HepG2 (cell line): ENCODE results near the gene FXR2. TPM values are rescaled to one million over a fixed set of nuclear protein-coding genes. Genes with fewer than 3 reads are reported as not detected.

Experiments used
- CAMTA2 ChIP-seq: sonication (generic); formaldehyde crosslinking; IDR thresholded peaks from 2 replicates; pipeline ENCODE4 v1.4.0; 2020; ENCODE audit warnings: mild to moderate bottlenecking, missing genetic modification reagents, borderline replicate concordance
- FOSL1 ChIP-seq: sonication (generic); formaldehyde crosslinking; IDR thresholded peaks from 2 replicates; pipeline ENCODE4 v1.9.0; 2021; ENCODE audit warnings: missing genetic modification reagents, borderline replicate concordance
- GRHL1 ChIP-seq: sonication (generic); formaldehyde crosslinking; conservative IDR thresholded peaks from 2 replicates; pipeline ENCODE4 v1.8.0; 2022; ENCODE audit warnings: missing genetic modification reagents
- IRF1 ChIP-seq: sonication (generic); formaldehyde crosslinking; IDR thresholded peaks from 2 replicates; pipeline ENCODE4 v1.4.0; 2020; ENCODE audit warnings: low read depth, mild to moderate bottlenecking, missing genetic modification reagents
- KDM2A ChIP-seq: sonication (generic); formaldehyde crosslinking; IDR thresholded peaks from 2 replicates; pipeline ENCODE4 v1.4.0; 2020; ENCODE audit warnings: low read depth, missing genetic modification reagents, borderline replicate concordance
- KDM5A ChIP-seq: fragments of 200-600 bp; sonication (generic); IDR thresholded peaks from 2 replicates; pipeline ENCODE4 v1.7.0; 2018; ENCODE audit warnings: antibody characterized with exemption, mild to moderate bottlenecking, low read length, borderline replicate concordance
- MBD4 ChIP-seq: IDR thresholded peaks from 2 replicates; pipeline ENCODE4 v1.6.1; 2012; ENCODE audit warnings: low read length, inconsistent platforms, borderline replicate concordance
- MTA3 ChIP-seq: sonication (generic); formaldehyde crosslinking; IDR thresholded peaks from 2 replicates; pipeline ENCODE4 v1.4.0; 2020; ENCODE audit warnings: missing genetic modification reagents
- NFYC ChIP-seq: IDR thresholded peaks from 2 replicates; pipeline ENCODE4 v1.6.1; 2016; ENCODE audit warnings: missing genetic modification reagents, missing compliant biosample characterization
- RCOR2 ChIP-seq: IDR thresholded peaks from 2 replicates; pipeline ENCODE4 v1.6.1; 2016; ENCODE audit warnings: missing biosample characterization, missing genetic modification reagents
- SRF ChIP-seq: IDR thresholded peaks from 2 replicates; pipeline ENCODE4 v1.6.1; 2011; ENCODE audit warnings: mild to moderate bottlenecking, low read depth, low read length, moderate library complexity
- TCF7 ChIP-seq: sonication (generic); IDR thresholded peaks from 2 replicates; pipeline ENCODE4 v1.6.1; 2016; ENCODE audit warnings: antibody characterized with exemption, low read depth
- TP53 ChIP-seq: sonication (generic); formaldehyde crosslinking; conservative IDR thresholded peaks from 2 replicates; pipeline ENCODE4 v1.4.0; 2020; ENCODE audit warnings: missing genetic modification reagents
- ZFX ChIP-seq: sonication (generic); formaldehyde crosslinking; IDR thresholded peaks from 2 replicates; pipeline ENCODE4 v1.4.0; 2020; ENCODE audit warnings: mild to moderate bottlenecking, low read depth, missing genetic modification reagents, moderate library complexity
- ZNF746 ChIP-seq: sonication (generic); formaldehyde crosslinking; IDR thresholded peaks from 2 replicates; pipeline ENCODE4 v1.8.0; 2022; ENCODE audit warnings: mild to moderate bottlenecking, missing genetic modification reagents
- polyA plus RNA-seq, 8 experiments: library from polyadenylated mRNA; depleted of rRNA in 3 of 8; stranded (reverse) in 7 of 8; unstranded in 1 of 8; fragments of >200 nt; fragmentation: Illumina TruSeq in 4 of 8; extraction: Trizol in 4 of 8; gene quantifications; 2 replicates each; pipeline versions ENCODE4 v1.2.1 to v1.2.3, GENCODE V29; 2011 to 2016; ENCODE audit warnings: low read depth in 4 of 8, missing spikeins in 1 of 8, mixed read lengths in 1 of 8; ENCODE audit not compliant: insufficient read depth in 1 of 8
- total RNA-seq, 5 experiments: library from RNA; depleted of rRNA; stranded (reverse); fragments of >200 nt; fragmentation: Illumina TruSeq; extraction: Trizol; gene quantifications; 2 replicates each; pipeline ENCODE4 v1.2.3, GENCODE V29; 2016; ENCODE audit warnings: low read depth in 1 of 5
- TF ChIP-seq, protein P1 (sequence below): IDR thresholded peaks from 2 replicates; pipeline ENCODE4 v1.6.1; 2016; ENCODE audit warnings: low read depth, control low read depth
- TF ChIP-seq, protein P2 (sequence below): sonication (generic); formaldehyde crosslinking; IDR thresholded peaks from one replicate; pipeline ENCODE4 v1.5.1; 2020; ENCODE audit warnings: mild to moderate bottlenecking, missing genetic modification reagents; ENCODE audit errors: not compliant biosample characterization
- TF ChIP-seq, protein P3 (sequence below): sonication (generic); formaldehyde crosslinking; IDR thresholded peaks from 2 replicates; pipeline ENCODE4 v1.5.0; 2020; ENCODE audit warnings: missing genetic modification reagents

FXR2 gene
- total and polyA plus RNA-seq, 2 of the 13 experiments (the other 11 are each of a cell fraction or from before 2014, with no cell fraction given): 20.9 to 24.4 TPM

DNA sequence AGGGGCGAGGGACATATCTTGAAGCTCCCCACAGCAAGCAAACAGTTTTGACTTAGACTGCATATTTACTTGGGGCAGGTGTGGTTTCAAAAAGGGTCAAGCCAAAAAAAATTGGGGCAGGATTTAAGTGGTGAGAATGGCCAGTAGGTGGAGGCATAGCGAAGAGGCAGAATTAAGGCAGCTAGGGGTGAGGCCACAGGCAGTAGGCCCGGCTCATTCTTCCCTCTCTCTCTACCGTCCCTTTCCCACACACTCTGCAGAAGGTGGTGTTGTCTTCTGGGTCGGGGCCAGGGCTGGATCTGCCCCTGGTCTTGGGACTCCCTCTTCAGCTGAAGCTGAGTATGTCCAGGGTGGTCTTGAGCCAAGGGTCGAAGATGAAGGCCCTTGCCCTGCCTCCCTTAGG lies 17.8 kb upstream of the FXR2 start (continued):
- TF ChIP-seq, protein P1, sequence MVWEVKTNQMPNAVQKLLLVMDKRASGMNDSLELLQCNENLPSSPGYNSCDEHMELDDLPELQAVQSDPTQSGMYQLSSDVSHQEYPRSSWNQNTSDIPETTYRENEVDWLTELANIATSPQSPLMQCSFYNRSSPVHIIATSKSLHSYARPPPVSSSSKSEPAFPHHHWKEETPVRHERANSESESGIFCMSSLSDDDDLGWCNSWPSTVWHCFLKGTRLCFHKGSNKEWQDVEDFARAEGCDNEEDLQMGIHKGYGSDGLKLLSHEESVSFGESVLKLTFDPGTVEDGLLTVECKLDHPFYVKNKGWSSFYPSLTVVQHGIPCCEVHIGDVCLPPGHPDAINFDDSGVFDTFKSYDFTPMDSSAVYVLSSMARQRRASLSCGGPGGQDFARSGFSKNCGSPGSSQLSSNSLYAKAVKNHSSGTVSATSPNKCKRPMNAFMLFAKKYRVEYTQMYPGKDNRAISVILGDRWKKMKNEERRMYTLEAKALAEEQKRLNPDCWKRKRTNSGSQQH: no peak
- TF ChIP-seq MTA3: no peak
- no peak for TF ChIP-seq MBD4
- no peak for TF ChIP-seq KDM2A (CRISPR knock-in tag)
- no peak for TF ChIP-seq CAMTA2 (CRISPR knock-in tag)
- no peak for TF ChIP-seq ZNF746 (CRISPR knock-in tag)
- TF ChIP-seq, protein P2, sequence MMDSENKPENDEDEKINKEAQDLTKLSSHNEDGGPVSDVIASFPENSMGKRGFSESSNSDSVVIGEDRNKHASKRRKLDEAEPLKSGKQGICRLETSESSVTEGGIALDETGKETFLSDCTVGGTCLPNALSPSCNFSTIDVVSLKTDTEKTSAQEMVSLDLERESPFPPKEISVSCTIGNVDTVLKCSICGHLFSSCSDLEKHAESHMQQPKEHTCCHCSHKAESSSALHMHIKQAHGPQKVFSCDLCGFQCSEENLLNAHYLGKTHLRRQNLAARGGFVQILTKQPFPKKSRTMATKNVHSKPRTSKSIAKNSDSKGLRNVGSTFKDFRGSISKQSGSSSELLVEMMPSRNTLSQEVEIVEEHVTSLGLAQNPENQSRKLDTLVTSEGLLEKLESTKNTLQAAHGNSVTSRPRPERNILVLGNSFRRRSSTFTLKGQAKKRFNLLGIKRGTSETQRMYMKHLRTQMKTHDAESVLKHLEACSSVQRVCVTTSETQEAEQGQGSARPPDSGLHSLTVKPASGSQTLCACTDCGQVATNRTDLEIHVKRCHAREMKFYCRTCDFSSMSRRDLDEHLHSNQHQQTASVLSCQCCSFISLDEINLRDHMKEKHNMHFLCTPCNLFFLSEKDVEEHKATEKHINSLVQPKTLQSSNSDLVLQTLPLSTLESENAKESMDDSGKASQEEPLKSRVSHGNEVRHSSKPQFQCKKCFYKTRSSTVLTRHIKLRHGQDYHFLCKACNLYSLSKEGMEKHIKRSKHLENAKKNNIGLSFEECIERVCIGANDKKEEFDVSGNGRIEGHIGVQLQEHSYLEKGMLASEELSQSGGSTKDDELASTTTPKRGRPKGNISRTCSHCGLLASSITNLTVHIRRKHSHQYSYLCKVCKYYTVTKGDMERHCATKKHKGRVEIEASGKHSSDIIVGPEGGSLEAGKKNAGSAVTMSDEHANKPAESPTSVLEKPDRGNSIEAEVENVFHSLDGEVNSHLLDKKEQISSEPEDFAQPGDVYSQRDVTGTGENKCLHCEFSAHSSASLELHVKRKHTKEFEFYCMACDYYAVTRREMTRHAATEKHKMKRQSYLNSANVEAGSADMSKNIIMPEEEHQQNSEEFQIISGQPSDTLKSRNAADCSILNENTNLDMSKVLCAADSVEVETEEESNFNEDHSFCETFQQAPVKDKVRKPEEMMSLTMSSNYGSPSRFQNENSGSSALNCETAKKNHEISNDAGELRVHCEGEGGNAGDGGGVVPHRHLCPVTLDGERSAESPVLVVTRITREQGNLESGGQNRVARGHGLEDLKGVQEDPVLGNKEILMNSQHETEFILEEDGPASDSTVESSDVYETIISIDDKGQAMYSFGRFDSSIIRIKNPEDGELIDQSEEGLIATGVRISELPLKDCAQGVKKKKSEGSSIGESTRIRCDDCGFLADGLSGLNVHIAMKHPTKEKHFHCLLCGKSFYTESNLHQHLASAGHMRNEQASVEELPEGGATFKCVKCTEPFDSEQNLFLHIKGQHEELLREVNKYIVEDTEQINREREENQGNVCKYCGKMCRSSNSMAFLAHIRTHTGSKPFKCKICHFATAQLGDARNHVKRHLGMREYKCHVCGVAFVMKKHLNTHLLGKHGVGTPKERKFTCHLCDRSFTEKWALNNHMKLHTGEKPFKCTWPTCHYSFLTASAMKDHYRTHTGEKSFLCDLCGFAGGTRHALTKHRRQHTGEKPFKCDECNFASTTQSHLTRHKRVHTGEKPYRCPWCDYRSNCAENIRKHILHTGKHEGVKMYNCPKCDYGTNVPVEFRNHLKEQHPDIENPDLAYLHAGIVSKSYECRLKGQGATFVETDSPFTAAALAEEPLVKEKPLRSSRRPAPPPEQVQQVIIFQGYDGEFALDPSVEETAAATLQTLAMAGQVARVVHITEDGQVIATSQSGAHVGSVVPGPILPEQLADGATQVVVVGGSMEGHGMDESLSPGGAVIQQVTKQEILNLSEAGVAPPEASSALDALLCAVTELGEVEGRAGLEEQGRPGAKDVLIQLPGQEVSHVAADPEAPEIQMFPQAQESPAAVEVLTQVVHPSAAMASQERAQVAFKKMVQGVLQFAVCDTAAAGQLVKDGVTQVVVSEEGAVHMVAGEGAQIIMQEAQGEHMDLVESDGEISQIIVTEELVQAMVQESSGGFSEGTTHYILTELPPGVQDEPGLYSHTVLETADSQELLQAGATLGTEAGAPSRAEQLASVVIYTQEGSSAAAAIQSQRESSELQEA (CRISPR knock-in tag): no peak
- TF ChIP-seq TCF7: no peak
- no peak for TF ChIP-seq RCOR2 (CRISPR knock-in tag)
- TF ChIP-seq, protein P3, sequence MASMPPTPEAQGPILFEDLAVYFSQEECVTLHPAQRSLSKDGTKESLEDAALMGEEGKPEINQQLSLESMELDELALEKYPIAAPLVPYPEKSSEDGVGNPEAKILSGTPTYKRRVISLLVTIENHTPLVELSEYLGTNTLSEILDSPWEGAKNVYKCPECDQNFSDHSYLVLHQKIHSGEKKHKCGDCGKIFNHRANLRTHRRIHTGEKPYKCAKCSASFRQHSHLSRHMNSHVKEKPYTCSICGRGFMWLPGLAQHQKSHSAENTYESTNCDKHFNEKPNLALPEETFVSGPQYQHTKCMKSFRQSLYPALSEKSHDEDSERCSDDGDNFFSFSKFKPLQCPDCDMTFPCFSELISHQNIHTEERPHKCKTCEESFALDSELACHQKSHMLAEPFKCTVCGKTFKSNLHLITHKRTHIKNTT: no peak
- TF ChIP-seq NFYC (CRISPR knock-in tag): peak; percentile 5; the same call in 1 of the 2 replicates
- no peak for TF ChIP-seq TP53 (CRISPR knock-in tag)
- TF ChIP-seq FOSL1: no peak
- no peak for TF ChIP-seq IRF1 (CRISPR knock-in tag)
- no peak for TF ChIP-seq KDM5A
- TF ChIP-seq SRF: no peak
- no peak for TF ChIP-seq GRHL1 (CRISPR knock-in tag)
- TF ChIP-seq ZFX (CRISPR knock-in tag): peak; percentile 22
